ENCODE data around the gene MYPN.

DNA sequence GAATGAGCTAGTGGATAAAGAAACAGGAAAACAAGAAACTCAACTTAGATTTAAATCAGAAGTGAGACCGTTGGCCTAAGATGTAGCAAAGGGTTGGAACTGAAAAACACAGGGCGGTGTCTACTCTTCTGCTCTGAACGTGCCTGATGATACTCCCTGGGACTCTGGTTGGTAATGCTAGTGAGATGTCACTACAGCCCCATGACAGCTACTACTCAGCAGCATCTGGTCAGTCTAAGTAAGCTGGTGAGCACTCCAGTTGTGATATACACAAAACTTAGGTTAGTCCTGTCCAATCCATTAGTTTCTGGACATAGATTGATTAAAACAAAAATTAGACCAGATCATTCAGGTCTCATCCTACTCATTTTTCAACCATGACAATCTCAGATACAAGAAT is 15.4 kb downstream of the MYPN start:
- TF ChIP-seq NFRKB (IDR thresholded peaks at IDR 0.05) (no peak), BHLHE40 (IDR thresholded peaks at IDR 0.05; ENCODE audit: borderline replicate concordance) (no peak), SUZ12 (IDR thresholded peaks at IDR 0.05) (no peak), FOXA1 (IDR thresholded peaks at IDR 0.05) (no peak), TARDBP (IDR thresholded peaks at IDR 0.05) (no peak), SP1 (IDR thresholded peaks at IDR 0.05) (no peak), FOXK2 (IDR thresholded peaks at IDR 0.05) (no peak), LEF1 (IDR thresholded peaks at IDR 0.05; ENCODE audit: borderline replicate concordance) (no peak), ARNT (IDR thresholded peaks at IDR 0.05) (no peak), ELF4 (IDR thresholded peaks at IDR 0.05) (no peak)

Data from HEK293T (cell line).